H1 (cell line): Measurements from ENCODE around the gene CCNYL1. TPM values are rescaled to one million over a fixed set of nuclear protein-coding genes. Genes with fewer than 3 reads are reported as not detected.

ENCODE experiments used
- KDM5A ChIP-seq: fragments of 200-600 bp; IDR thresholded peaks from 2 replicates; pipeline ENCODE4 v1.7.1; 2012; ENCODE audit warnings: mild to moderate bottlenecking, low read length, inconsistent platforms, mixed read lengths
- polyA plus RNA-seq, 7 experiments: library from polyadenylated mRNA; depleted of rRNA in 3 of 7; stranded (reverse) in 5 of 7; unstranded in 2 of 7; fragments of >200 nt in 5 of 7; fragments of 200-250 nt in 2 of 7; gene quantifications; 1 replicate in 5 of 7; 2 replicates in 1 of 7; 4 replicates in 1 of 7; pipeline versions ENCODE4 v1.2.1 to v1.2.3, GENCODE V29; 2011 to 2013; ENCODE audit warnings: missing spikeins in 2 of 7, mixed read lengths in 2 of 7
- total RNA-seq: library from RNA; stranded (reverse); fragmentation: NEBNext Ultra II Directional; extraction: Animal tissue kit (Norgen Biotek cat#: 25700); gene quantifications from 2 replicates; pipeline ENCODE4 v1.2.1, GENCODE V29; 2021

Gene CCNYL1
- total and polyA plus RNA-seq, 2 of the 8 experiments (the other 6 are each of a cell fraction or from before 2014, with no cell fraction given), result 13.3 to 35.4 TPM

DNA sequence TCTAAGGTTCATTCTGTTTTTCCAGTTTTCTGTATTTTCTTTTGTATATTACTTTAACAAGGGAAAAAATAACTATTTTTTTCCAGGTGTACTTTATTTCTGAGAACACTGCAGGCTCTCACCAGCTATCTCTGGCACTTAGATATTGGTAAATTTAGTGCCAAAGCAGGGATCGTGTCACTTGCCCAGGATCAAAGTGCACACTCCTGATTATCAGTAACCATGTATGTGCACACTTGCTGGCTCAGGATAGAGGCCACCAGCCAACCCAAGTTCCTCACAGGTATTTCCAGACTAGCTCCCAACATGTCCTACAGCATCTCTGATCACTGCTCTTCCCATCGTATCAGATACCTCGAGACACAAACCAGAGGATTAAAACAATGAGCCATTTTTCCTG is 64.0 kb downstream of the CCNYL1 start (continued):
- no peak for TF ChIP-seq KDM5A
- TF ChIP-seq, all 59 proteins: peak for 0
